Psoas muscle (tissue), 8 donors: ENCODE results near the gene EHD1. TPM values are rescaled to one million over a fixed set of nuclear protein-coding genes. Genes with fewer than 3 reads are reported as not detected.

ENCODE experiments used
- ATAC-seq, 4 donors: fragments of 200-7000 bp; cut with Tn5 transposase; one replicate each; pipeline ENCODE4 v1.9.1; 2020; ENCODE audit warnings: moderate library complexity in 3 of 4, mild to moderate bottlenecking in 2 of 4
- DNase-seq, 2 donors: peaks; one replicate each; pipeline ENCODE4 v3.0.0-alpha.2; 2020
- H3K27ac ChIP-seq: fragments of 200-600 bp; one replicate; pipeline ENCODE4 v1.8.0; 2022
- H3K27me3 ChIP-seq, 3 donors: fragments of 200-600 bp in 1 of 3; one replicate each; pipeline versions ENCODE4 v1.6.1 to v1.8.0; 2013 to 2022; ENCODE audit warnings: low read length in 2 of 3, mild to moderate bottlenecking in 2 of 3, moderate library complexity in 1 of 3; ENCODE audit not compliant: insufficient read depth in 3 of 3
- H3K36me3 ChIP-seq, 2 donors: fragments of 200-600 bp in 1 of 2; one replicate each; pipeline versions ENCODE4 v1.6.1 to v1.8.0; 2013 to 2022; ENCODE audit warnings: low read depth in 1 of 2, mild to moderate bottlenecking in 1 of 2, moderate library complexity in 1 of 2; ENCODE audit not compliant: insufficient read depth in 1 of 2
- H3K4me1 ChIP-seq: fragments of 200-600 bp; one replicate; pipeline ENCODE4 v1.8.0; 2022
- H3K4me3 ChIP-seq: fragments of 200-600 bp; one replicate; pipeline ENCODE4 v1.8.0; 2022; ENCODE audit warnings: mild to moderate bottlenecking
- H3K9me3 ChIP-seq: fragments of 200-600 bp; one replicate; pipeline ENCODE4 v1.8.0; 2022
- WGBS, 3 donors: extraction: QIAGEN DNeasy Blood & Tissue Kit; methylation state at CpG; one replicate each; pipeline versions ENCODE4 v1.1.6 to v1.1.7; 2013; 5-methylcytosine and 5-hydroxymethylcytosine counted together
- intact Hi-C, 2 donors: fragments of 100-400 bp; cut with DNase I; formaldehyde crosslinking; loops; one replicate each; pipeline versions ENCODE4 v1.11.0 to v1.14.2; 2022
- polyA plus RNA-seq, 3 donors: library from polyadenylated mRNA; stranded (reverse); fragments of 200-250 nt; gene quantifications; one replicate each; pipeline ENCODE4 v1.2.3, GENCODE V29; 2013
- total RNA-seq, 4 donors: library from RNA; stranded (reverse); fragmentation: NEBNext Ultra II Directional in 2 of 4; extraction: Animal tissue kit (Norgen Biotek cat#: 25700) in 2 of 4; gene quantifications; one replicate each; pipeline versions ENCODE4 v1.2.1 to v1.2.4, GENCODE V29; 2021 to 2023
- TF ChIP-seq, protein P1 (sequence below): fragments of 200-600 bp; IDR thresholded peaks from one replicate; pipeline ENCODE4 v1.8.0; 2022; ENCODE audit warnings: antibody characterized with exemption
- donor health status: healthy with polysubstance abuse.
- donor health status: DM: no; HTN: no; CAD: no; lungs with moderate emphysema.
- donor health status: Bipolar disorder and iron deficiency.
- donor health status: healthy.
- donor health status: DM: yes; HTN: yes; CAD: no.
- donor health status: DM: no; HTN: no; CAD: no.
- donor health status: DM: no; HTN: no; CAD: no.
- donor health status: DM: yes; HTN: yes; CAD: no.

The EHD1 gene
- total and polyA plus RNA-seq, 7 donors: 23.5 to 174 (median 58.8) TPM

DNA sequence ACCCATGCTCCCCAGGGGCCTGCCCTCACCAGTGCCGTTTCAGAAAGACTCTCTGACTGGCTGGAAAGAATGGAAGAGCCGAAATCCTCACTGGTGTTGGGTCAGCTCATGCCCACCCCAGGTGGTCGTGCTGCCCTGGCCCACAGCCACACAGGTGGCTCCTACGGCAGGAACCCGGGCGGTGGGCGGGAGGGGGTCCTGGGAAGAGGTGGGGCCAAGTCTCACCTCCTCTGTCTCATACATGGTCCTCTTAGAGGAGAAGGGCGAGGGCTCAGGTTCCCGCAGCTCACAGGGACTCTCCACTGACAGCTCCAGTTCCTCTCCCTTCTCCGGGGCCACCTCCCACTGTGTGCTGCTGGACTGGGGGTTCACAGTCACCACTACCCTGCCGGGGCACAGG is 30.3 kb upstream of the EHD1 start:
- intact Hi-C loops: no loop called here
- no peak overlapping the region for H3K4me3 ChIP-seq
- DNase-seq: no peak
- H3K9me3 ChIP-seq: no peaks in the 10 kb centered on the region
- ATAC-seq: no peak
- TF ChIP-seq, protein P1, sequence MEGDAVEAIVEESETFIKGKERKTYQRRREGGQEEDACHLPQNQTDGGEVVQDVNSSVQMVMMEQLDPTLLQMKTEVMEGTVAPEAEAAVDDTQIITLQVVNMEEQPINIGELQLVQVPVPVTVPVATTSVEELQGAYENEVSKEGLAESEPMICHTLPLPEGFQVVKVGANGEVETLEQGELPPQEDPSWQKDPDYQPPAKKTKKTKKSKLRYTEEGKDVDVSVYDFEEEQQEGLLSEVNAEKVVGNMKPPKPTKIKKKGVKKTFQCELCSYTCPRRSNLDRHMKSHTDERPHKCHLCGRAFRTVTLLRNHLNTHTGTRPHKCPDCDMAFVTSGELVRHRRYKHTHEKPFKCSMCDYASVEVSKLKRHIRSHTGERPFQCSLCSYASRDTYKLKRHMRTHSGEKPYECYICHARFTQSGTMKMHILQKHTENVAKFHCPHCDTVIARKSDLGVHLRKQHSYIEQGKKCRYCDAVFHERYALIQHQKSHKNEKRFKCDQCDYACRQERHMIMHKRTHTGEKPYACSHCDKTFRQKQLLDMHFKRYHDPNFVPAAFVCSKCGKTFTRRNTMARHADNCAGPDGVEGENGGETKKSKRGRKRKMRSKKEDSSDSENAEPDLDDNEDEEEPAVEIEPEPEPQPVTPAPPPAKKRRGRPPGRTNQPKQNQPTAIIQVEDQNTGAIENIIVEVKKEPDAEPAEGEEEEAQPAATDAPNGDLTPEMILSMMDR: no peak
- H3K4me1 ChIP-seq: no peaks in the 10 kb centered on the region
- H3K27ac ChIP-seq: no peak overlapping the region
- WGBS, 3 donors: 80 to 83% (median 80%) methylated on average over 8 to 11 of the region's 11 CpGs
- peaks cover 14 to 99% of the 10 kb centered on the region in 2 donors for H3K36me3 ChIP-seq
- no peaks in the 10 kb centered on the region for H3K27me3 ChIP-seq

DNA sequence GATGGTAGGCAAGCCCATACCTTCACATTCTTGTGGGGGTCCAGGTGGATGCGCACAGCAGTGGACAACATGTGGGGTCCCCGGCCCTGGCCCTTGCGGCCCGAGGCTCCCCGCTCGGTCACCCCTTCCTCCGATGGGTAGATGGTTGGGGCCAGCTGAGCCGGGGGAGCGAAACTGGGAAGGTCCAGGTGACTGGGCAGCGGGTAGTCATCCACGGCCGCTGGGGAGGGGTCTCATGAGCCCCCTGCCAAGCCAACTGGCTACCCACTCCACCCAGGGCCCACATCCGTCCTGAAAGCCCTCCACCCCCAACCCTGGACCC is 27.9 kb upstream of the EHD1 start:
- intact Hi-C loops: no loop called here
- Histone ChIP-seq H3K4me1 (no peaks in the 10 kb centered on the region), H3K9me3 (no peaks in the 10 kb centered on the region), H3K27me3 (no peaks in the 10 kb centered on the region), H3K27ac (no peak overlapping the region), H3K4me3 (no peak overlapping the region), H3K36me3 (peaks cover 16 to 99% of the 10 kb centered on the region in 2 donors)
- DNase-seq: no peak
- TF ChIP-seq, protein P1: no peak
- no peak for ATAC-seq
- WGBS, 3 donors: 94 to 96% (median 96%) methylated on average over 12 to 13 of the region's 13 CpGs

DNA sequence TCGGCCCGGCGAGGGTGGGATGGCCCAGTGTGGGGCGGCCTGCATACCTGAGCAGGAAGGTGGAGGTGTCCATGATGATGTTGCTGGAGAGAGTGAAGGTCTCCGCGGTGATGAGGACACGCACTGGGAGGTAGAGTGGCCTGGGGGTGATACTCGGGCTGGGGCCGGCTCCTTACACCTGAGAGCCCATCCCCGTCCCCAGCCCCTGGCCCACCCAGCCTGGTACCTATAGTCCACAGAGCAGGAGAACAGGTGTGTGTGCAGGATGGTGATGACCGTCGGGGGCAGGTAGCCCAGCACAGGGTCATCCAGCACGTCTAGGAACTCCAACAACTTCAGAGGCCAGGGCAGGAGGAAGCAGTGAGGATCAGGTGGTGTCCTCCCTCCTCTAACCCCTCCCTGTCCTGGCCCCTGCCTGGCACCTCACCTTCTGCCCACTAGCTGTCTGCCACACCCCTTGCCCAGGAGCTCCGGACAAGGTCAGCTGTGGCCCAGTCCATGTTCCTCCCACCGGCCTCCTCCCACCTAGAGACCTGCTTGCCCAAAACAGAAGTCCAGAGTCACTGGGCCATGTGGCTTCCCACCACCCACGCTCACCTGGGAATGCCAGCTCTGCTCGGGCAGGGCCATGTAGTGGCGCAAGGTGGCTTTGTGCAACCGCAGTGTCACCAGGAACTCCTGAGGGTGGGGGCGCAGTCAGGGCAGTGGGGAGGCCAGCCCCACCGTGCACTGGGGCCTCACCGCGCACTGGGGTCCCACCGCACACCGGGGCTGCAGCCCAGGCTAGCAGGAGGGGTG is 27.3 kb upstream of the EHD1 start:
- DNase-seq (no peak), ATAC-seq (no peak)
- Histone ChIP-seq H3K4me3 (no peak overlapping the region), H3K4me1 (no peaks in the 10 kb centered on the region), H3K9me3 (no peaks in the 10 kb centered on the region), H3K36me3 (peaks cover 14 to 99% of the 10 kb centered on the region in 2 donors), H3K27me3 (no peaks in the 10 kb centered on the region), H3K27ac (no peak overlapping the region)
- intact Hi-C loops: no loop called here
- TF ChIP-seq, protein P1: no peak
- 92 to 95% (median 93%) methylated on average over 21 to 25 of the region's 25 CpGs for WGBS, 3 donors

DNA sequence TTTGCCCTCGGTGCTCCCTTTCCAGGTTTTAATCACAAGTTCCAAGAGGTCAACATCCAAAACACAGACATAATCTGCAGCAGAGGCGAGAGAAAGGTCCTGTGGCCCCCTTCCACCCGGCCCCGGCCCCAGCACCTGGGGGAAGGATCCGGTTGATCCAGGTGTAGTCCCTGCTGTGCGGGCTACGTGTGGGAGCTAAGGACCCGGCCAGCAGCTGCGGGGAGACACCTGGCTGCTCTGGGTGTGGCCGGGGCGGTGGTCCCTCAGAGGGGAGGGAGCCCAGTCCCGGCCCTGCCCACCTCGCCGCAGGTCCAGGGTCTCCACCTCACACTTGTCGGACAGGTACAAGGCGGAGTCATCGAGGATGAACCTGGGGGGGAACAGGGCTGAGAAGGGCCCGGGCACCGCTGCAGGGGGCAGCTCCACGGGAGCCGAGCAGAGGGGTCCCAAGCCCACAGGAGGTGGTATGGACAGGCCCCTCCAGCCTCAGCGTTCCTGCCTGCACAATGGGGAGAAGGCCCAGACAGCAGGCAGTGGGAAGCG is 24.9 kb upstream of the EHD1 start:
- no peak overlapping the region for H3K27ac ChIP-seq
- no peaks in the 10 kb centered on the region for H3K9me3 ChIP-seq
- WGBS, 3 donors: 92 to 93% (median 93%) methylated on average over 23 of the region's 23 CpGs
- DNase-seq (no peak), ATAC-seq (no peak)
- intact Hi-C loops: no loop called here
- H3K4me3 ChIP-seq: no peak overlapping the region
- peaks cover 11 to 98% of the 10 kb centered on the region in 2 donors for H3K36me3 ChIP-seq
- no peaks in the 10 kb centered on the region for H3K4me1 ChIP-seq
- TF ChIP-seq, protein P1: no peak
- H3K27me3 ChIP-seq: no peaks in the 10 kb centered on the region
